ENCODE data around the gene PPP1R26.
A peak's percentile ranks its signal among the peaks of the same experiment; 100 is the strongest.

DNA sequence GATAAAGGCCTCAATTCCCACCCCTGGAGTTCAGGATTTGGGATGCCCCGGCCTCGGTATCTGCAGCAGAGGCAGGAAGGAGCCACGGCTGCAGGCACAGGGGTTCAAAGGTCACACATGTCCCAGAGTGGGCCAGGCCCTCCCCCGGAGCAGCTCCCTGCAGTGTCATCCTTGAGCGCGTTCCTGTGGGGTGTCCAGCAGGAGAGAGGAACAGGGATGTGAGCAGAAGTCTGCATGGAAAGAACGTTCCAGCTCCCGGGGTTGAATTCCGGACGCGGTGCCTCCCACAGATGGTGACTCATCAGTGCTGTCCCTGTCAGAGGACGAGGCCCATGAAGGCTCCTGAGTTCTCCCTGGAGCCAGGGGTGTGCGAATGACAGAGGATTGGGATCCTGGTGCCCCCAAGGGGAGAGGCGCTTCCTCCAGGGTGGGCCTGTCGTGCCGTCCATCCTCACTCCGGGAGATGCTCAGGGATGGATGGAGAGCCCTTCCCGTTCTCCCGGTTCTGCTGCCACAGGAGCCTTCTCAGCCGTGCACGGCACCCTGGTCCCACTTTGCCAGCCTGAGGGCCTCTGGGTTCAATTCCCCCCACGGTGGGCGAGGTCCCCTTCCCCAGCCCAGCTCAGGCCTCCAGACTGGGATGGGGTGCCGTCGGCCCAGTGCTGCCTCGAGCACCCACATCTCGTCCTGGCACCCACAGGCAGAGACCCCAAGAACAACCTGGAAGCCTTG is 44.7 kb downstream of the PPP1R26 start:
- TF ChIP-seq POLR2AphosphoS5 (IDR thresholded peaks at IDR 0.05; ENCODE audit: control insufficient read depth, insufficient read depth, low read depth, low read length) (no peak), ZNF830 (CRISPR knock-in tag; IDR thresholded peaks at IDR 0.05) (no peak), EGR1 (conservative IDR thresholded peaks at IDR 0.05) (no peak), JUND (IDR thresholded peaks at IDR 0.05; ENCODE audit: borderline replicate concordance, low read depth, low read length) (peak; percentile 85), JUND (tag; IDR thresholded peaks at IDR 0.05; ENCODE audit: borderline replicate concordance, low read depth, low read length) (peak; percentile 68; the same call in 1 of the 3 replicates), ZNF778 (CRISPR knock-in tag; IDR thresholded peaks at IDR 0.05) (no peak), JUN (IDR thresholded peaks at IDR 0.05; ENCODE audit: borderline replicate concordance, low read depth, low read length) (peak; percentile 62; the same call in 1 of the 2 replicates), JUN (CRISPR knock-in tag; IDR thresholded peaks at IDR 0.05; ENCODE audit: borderline replicate concordance) (no peak)
- TF ChIP-seq, protein P1, sequence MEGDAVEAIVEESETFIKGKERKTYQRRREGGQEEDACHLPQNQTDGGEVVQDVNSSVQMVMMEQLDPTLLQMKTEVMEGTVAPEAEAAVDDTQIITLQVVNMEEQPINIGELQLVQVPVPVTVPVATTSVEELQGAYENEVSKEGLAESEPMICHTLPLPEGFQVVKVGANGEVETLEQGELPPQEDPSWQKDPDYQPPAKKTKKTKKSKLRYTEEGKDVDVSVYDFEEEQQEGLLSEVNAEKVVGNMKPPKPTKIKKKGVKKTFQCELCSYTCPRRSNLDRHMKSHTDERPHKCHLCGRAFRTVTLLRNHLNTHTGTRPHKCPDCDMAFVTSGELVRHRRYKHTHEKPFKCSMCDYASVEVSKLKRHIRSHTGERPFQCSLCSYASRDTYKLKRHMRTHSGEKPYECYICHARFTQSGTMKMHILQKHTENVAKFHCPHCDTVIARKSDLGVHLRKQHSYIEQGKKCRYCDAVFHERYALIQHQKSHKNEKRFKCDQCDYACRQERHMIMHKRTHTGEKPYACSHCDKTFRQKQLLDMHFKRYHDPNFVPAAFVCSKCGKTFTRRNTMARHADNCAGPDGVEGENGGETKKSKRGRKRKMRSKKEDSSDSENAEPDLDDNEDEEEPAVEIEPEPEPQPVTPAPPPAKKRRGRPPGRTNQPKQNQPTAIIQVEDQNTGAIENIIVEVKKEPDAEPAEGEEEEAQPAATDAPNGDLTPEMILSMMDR (IDR thresholded peaks at IDR 0.05 in 2 of 3, conservative IDR thresholded peaks at IDR 0.05 in 1 of 3; ENCODE audit: insufficient read depth in 2 of 3, low read depth in 1 of 3, low read length in 3 of 3) = no peak

All from K562 (cell line).